ENCODE measurements around the gene PRMT7. TPM values are rescaled to one million over a fixed set of nuclear protein-coding genes. Genes with fewer than 3 reads are reported as not detected.

The PRMT7 gene
- total and polyA plus RNA-seq, 2 experiments from 2014 or later, result 27.2 to 49.6 TPM

GRCh38 chr16:68309799-68310198, 1.0 kb upstream of the PRMT7 start:
- Histone ChIP-seq H3K36me3 (ENCODE audit: low read depth) (peaks cover 17% of the 10 kb centered on the region; the same call in 1 of the 2 replicates), H3K4me1 (ENCODE audit: insufficient read depth) (peaks cover 9% of the 10 kb centered on the region), H3K9ac (peak overlapping the region; percentile 93), H3K9me3 (ENCODE audit: low read depth) (no peaks in the 10 kb centered on the region), H3K27me3 (replicated peaks; ENCODE audit: insufficient read depth) (no peaks in the 10 kb centered on the region), H2AFZ (peak overlapping the region; percentile 93), H3K4me3 (peak overlapping the region; percentile 90), H3K4me2 (ENCODE audit: unreplicated experiment) (peak overlapping the region; percentile 89), H3F3A (ENCODE audit: insufficient read depth) (no peaks in the 10 kb centered on the region), H4K20me1 (ENCODE audit: insufficient read depth) (no peaks in the 10 kb centered on the region), H3K9me2 (ENCODE audit: insufficient read depth) (no peaks in the 10 kb centered on the region), H3K79me2 (ENCODE audit: insufficient read depth) (peaks cover 95% of the 10 kb centered on the region), H3K27ac (peak overlapping the region; percentile 71)
- no peak for DNase-seq
- in situ Hi-C loops (cut with MboI), result no loop called here
- 42 to 45% methylated on average over 6 of the region's 6 CpGs for WGBS, 2 experiments (ENCODE audit: low coverage in 1 of 2, low lambda C conversion rate in 2 of 2, missing lambda C conversion rate in 2 of 2)
- no peak for TF ChIP-seq EZH2 (IDR thresholded peaks at IDR 0.05; ENCODE audit: insufficient read depth, poor library complexity, severe bottlenecking)
- TF ChIP-seq EZH2phosphoT487 (IDR thresholded peaks at IDR 0.05; ENCODE audit: insufficient read depth, low read depth), result no peak

GRCh38 chr16:68310437-68310773, 414 bp upstream of the PRMT7 start:
- H2AFZ ChIP-seq, result peak overlapping the region; percentile 93
- WGBS, 2 experiments (ENCODE audit: low coverage in 1 of 2, low lambda C conversion rate in 2 of 2, missing lambda C conversion rate in 2 of 2), result 0 to 1% methylated on average over 18 to 29 of the region's 29 CpGs
- no peaks in the 10 kb centered on the region for H3F3A ChIP-seq (ENCODE audit: insufficient read depth)
- peaks cover 95% of the 10 kb centered on the region for H3K79me2 ChIP-seq (ENCODE audit: insufficient read depth)
- no peaks in the 10 kb centered on the region for H3K9me2 ChIP-seq (ENCODE audit: insufficient read depth)
- H3K27me3 ChIP-seq (replicated peaks; ENCODE audit: insufficient read depth), result no peaks in the 10 kb centered on the region
- H3K4me2 ChIP-seq (ENCODE audit: unreplicated experiment), result peak overlapping the region; percentile 89
- DNase-seq, result peak; percentile 66
- peaks cover 21% of the 10 kb centered on the region; the same call in 1 of the 2 replicates for H3K36me3 ChIP-seq (ENCODE audit: low read depth)
- in situ Hi-C loops (cut with MboI), result no loop called here
- no peaks in the 10 kb centered on the region for H3K9me3 ChIP-seq (ENCODE audit: low read depth)
- H3K9ac ChIP-seq, result peak overlapping the region; percentile 93
- H3K4me3 ChIP-seq, result peak overlapping the region; percentile 90
- TF ChIP-seq EZH2 (IDR thresholded peaks at IDR 0.05; ENCODE audit: insufficient read depth, poor library complexity, severe bottlenecking) (no peak), EZH2phosphoT487 (IDR thresholded peaks at IDR 0.05; ENCODE audit: insufficient read depth, low read depth) (no peak)
- H4K20me1 ChIP-seq (ENCODE audit: insufficient read depth), result no peaks in the 10 kb centered on the region
- peaks cover 9% of the 10 kb centered on the region for H3K4me1 ChIP-seq (ENCODE audit: insufficient read depth)
- peak overlapping the region; percentile 71 for H3K27ac ChIP-seq

- no peak overlapping the region for H3K9ac ChIP-seq
- H3K4me2 ChIP-seq (ENCODE audit: unreplicated experiment), result no peak overlapping the region
- peaks cover 9% of the 10 kb centered on the region for H3K4me1 ChIP-seq (ENCODE audit: insufficient read depth)
- no peaks in the 10 kb centered on the region for H4K20me1 ChIP-seq (ENCODE audit: insufficient read depth)
- no peak overlapping the region for H3K4me3 ChIP-seq
- H3F3A ChIP-seq (ENCODE audit: insufficient read depth), result no peaks in the 10 kb centered on the region
- TF ChIP-seq EZH2 (IDR thresholded peaks at IDR 0.05; ENCODE audit: insufficient read depth, poor library complexity, severe bottlenecking) (no peak), EZH2phosphoT487 (IDR thresholded peaks at IDR 0.05; ENCODE audit: insufficient read depth, low read depth) (no peak)
- H3K27ac ChIP-seq, result no peak overlapping the region
- peaks cover 68% of the 10 kb centered on the region for H3K79me2 ChIP-seq (ENCODE audit: insufficient read depth)
- no peaks in the 10 kb centered on the region for H3K9me2 ChIP-seq (ENCODE audit: insufficient read depth)
- peak; percentile 38 for DNase-seq
- no peaks in the 10 kb centered on the region for H3K27me3 ChIP-seq (replicated peaks; ENCODE audit: insufficient read depth)
- H2AFZ ChIP-seq, result no peak overlapping the region
- peaks cover 20% of the 10 kb centered on the region; the same call in 1 of the 2 replicates for H3K36me3 ChIP-seq (ENCODE audit: low read depth)
- WGBS, 2 experiments (ENCODE audit: low coverage in 1 of 2, low lambda C conversion rate in 2 of 2, missing lambda C conversion rate in 2 of 2), result 46 to 47% methylated on average over 4 of the region's 4 CpGs
- in situ Hi-C loops (cut with MboI), result no loop called here
- H3K9me3 ChIP-seq (ENCODE audit: low read depth), result no peaks in the 10 kb centered on the region
Measured at GRCh38 chr16:68313116-68313515, 2.3 kb downstream of the PRMT7 start.

- no peak overlapping the region for H2AFZ ChIP-seq
- no peaks in the 10 kb centered on the region for H4K20me1 ChIP-seq (ENCODE audit: insufficient read depth)
- in situ Hi-C loops (cut with MboI), result no loop called here
- H3K4me1 ChIP-seq (ENCODE audit: insufficient read depth), result no peaks in the 10 kb centered on the region
- H3K27ac ChIP-seq, result no peak overlapping the region
- H3K9me2 ChIP-seq (ENCODE audit: insufficient read depth), result no peaks in the 10 kb centered on the region
- no peak overlapping the region for H3K4me3 ChIP-seq
- no peaks in the 10 kb centered on the region for H3K9me3 ChIP-seq (ENCODE audit: low read depth)
- no peak overlapping the region for H3K9ac ChIP-seq
- no peak for DNase-seq
- H3F3A ChIP-seq (ENCODE audit: insufficient read depth), result no peaks in the 10 kb centered on the region
- peaks cover 25% of the 10 kb centered on the region for H3K36me3 ChIP-seq (ENCODE audit: low read depth)
- H3K4me2 ChIP-seq (ENCODE audit: unreplicated experiment), result no peak overlapping the region
- H3K79me2 ChIP-seq (ENCODE audit: insufficient read depth), result peaks cover 11% of the 10 kb centered on the region
- 82 to 84% methylated on average over 6 of the region's 6 CpGs for WGBS, 2 experiments (ENCODE audit: low coverage in 1 of 2, low lambda C conversion rate in 2 of 2, missing lambda C conversion rate in 2 of 2)
- H3K27me3 ChIP-seq (replicated peaks; ENCODE audit: insufficient read depth), result no peaks in the 10 kb centered on the region
- TF ChIP-seq EZH2 (IDR thresholded peaks at IDR 0.05; ENCODE audit: insufficient read depth, poor library complexity, severe bottlenecking), result no peak
- TF ChIP-seq EZH2phosphoT487 (IDR thresholded peaks at IDR 0.05; ENCODE audit: insufficient read depth, low read depth), result no peak
Measured at GRCh38 chr16:68319185-68319908, 8.5 kb downstream of the PRMT7 start.
